Adrenal gland (tissue), 12 donors: Measurements from ENCODE around the gene CLEC4E. TPM values are rescaled to one million over a fixed set of nuclear protein-coding genes. Genes with fewer than 3 reads are reported as not detected.

Experiments
- DNase-seq, 7 donors: peaks; one replicate each; pipeline ENCODE4 v3.0.0-alpha.2; 2019 to 2020
- H3K27ac ChIP-seq, 5 donors: fragments of 200-600 bp; sonication (generic) in 4 of 5; 1 replicate in 3 of 5; 2 replicates in 2 of 5; pipeline versions ENCODE4 v1.5.1 to v1.8.0; 2016 to 2020; ENCODE audit warnings: mild to moderate bottlenecking in 1 of 5
- H3K27me3 ChIP-seq: fragments of 200-600 bp; 2 replicates; pipeline ENCODE4 v1.8.0; 2021
- H3K36me3 ChIP-seq, 2 donors: fragments of 200-600 bp; replicated peaks in 1 of 2; 1 replicate in 1 of 2; 2 replicates in 1 of 2; pipeline versions ENCODE4 v1.5.1 to v1.8.0; 2018 to 2022
- H3K4me1 ChIP-seq, 2 donors: fragments of 200-600 bp; replicated peaks in 1 of 2; 1 replicate in 1 of 2; 2 replicates in 1 of 2; pipeline versions ENCODE4 v1.5.1 to v1.8.0; 2018 to 2021
- H3K4me3 ChIP-seq, 4 donors: fragments of 200-600 bp; sonication (generic) in 3 of 4; one replicate each; pipeline ENCODE4 v1.5.1; 2016 to 2018
- H3K9me3 ChIP-seq, 3 donors: fragments of 200-600 bp; sonication (generic) in 1 of 3; replicated peaks in 1 of 3; 1 replicate in 2 of 3; 2 replicates in 1 of 3; pipeline versions ENCODE4 v1.5.1 to v1.8.0; 2016 to 2021
- CTCF ChIP-seq, 6 experiments: fragments of 450-650 bp in 4 of 6; fragments of 200-600 bp in 2 of 6; sonication (generic) in 1 of 6; IDR thresholded peaks; 1 replicate in 5 of 6; 2 replicates in 1 of 6; pipeline versions ENCODE4 v1.5.1 to v1.8.0; 2016 to 2021; ENCODE audit warnings: antibody characterized with exemption in 6 of 6, mild to moderate bottlenecking in 2 of 6, moderate library complexity in 1 of 6
- POLR2A ChIP-seq, 2 donors: fragments of 450-650 bp; IDR thresholded peaks; one replicate each; pipeline ENCODE4 v1.6.1; 2017; ENCODE audit warnings: antibody characterized with exemption in 2 of 2, mild to moderate bottlenecking in 2 of 2, moderate library complexity in 1 of 2
- WGBS, 4 donors: extraction: QIAGEN DNeasy Blood & Tissue Kit in 2 of 4; methylation state at CpG; one replicate each; pipeline versions ENCODE4 v1.1.5 to v1.1.7; 2013 to 2017; 5-methylcytosine and 5-hydroxymethylcytosine counted together
- intact Hi-C, 2 donors: fragments of 100-400 bp; cut with DNase I; formaldehyde crosslinking; loops; one replicate each; pipeline versions ENCODE4 v1.14.1 to v1.15.0; 2022 to 2023
- polyA plus RNA-seq, 3 donors: library from polyadenylated mRNA; stranded (reverse); fragments of 200-250 nt in 2 of 3; fragments of 350-450 nt in 1 of 3; fragmentation: Illumina TruSeq in 1 of 3; extraction: RNeasy Lipid Tissue Mini Kit (QIAGEN cat#74804) in 1 of 3; gene quantifications; one replicate each; pipeline ENCODE4 v1.2.3, GENCODE V29; 2013 to 2014
- total RNA-seq, 9 donors: library from RNA; depleted of rRNA in 4 of 9; stranded (reverse); fragments of >200 nt in 4 of 9; fragments of 120-200 nt in 1 of 9; fragmentation: NEBNext Ultra II Directional in 1 of 9; extraction: Animal tissue kit (Norgen Biotek cat#: 25700) in 1 of 9; gene quantifications; one replicate each; pipeline versions ENCODE4 v1.1.0 to v1.2.4, GENCODE V29; 2013 to 2023
- donor health status: healthy with polysubstance abuse.
- donor health status: Bipolar disorder and iron deficiency.
- donor health status: DM: yes; HTN: yes; CAD: no.
- donor health status: DM: no; HTN: no; CAD: no.
- donor health status: DM: no; HTN: no; CAD: no.
- donor health status: DM: yes; HTN: yes; CAD: no.

The CLEC4E gene
- total and polyA plus RNA-seq, 12 donors = 0.30 to 6.4 (median 1.5) TPM

- DNase-seq = no peak
- no peaks in the 10 kb centered on the region for H3K27me3 ChIP-seq
- no peak overlapping the region for H3K4me3 ChIP-seq
- TF ChIP-seq CTCF (IDR thresholded peaks at IDR 0.05) = no peak
- TF ChIP-seq POLR2A (IDR thresholded peaks at IDR 0.05) = no peak
- H3K9me3 ChIP-seq = peaks cover 0 to 4% (median 0%) of the 10 kb centered on the region in 3 donors
- 83 to 90% (median 83%) methylated on average over 2 of the region's 2 CpGs for WGBS, 4 donors
- H3K4me1 ChIP-seq = no peaks in the 10 kb centered on the region
- no peaks in the 10 kb centered on the region for H3K36me3 ChIP-seq
- intact Hi-C loops = loop anchor here in 1 of 2 donors (10.0 kb wide), 1 partner anchor 57 kb away; no protein-coding TSS in a partner anchor
- H3K27ac ChIP-seq = no peak overlapping the region
Observed at GRCh38 chr12:8548192-8548591, 7.5 kb upstream of the CLEC4E start.

- no peak for TF ChIP-seq POLR2A (IDR thresholded peaks at IDR 0.05)
- no peak for TF ChIP-seq CTCF (IDR thresholded peaks at IDR 0.05)
- Histone ChIP-seq H3K27ac (no peak overlapping the region), H3K4me3 (no peak overlapping the region), H3K9me3 (peaks cover 0 to 1% (median 0%) of the 10 kb centered on the region in 3 donors), H3K27me3 (no peaks in the 10 kb centered on the region), H3K36me3 (no peaks in the 10 kb centered on the region), H3K4me1 (no peaks in the 10 kb centered on the region)
- WGBS, 4 donors = 33 to 75% (median 68%) methylated on average over 2 of the region's 2 CpGs
- intact Hi-C loops = loop anchor here in 1 of 2 donors (10.0 kb wide), 1 partner anchor 57 kb away; no protein-coding TSS in a partner anchor
- DNase-seq = no peak
Observed at GRCh38 chr12:8547645-8548044, 6.9 kb upstream of the CLEC4E start.

GRCh38 chr12:8546591-8546990 is 5.9 kb upstream of the CLEC4E start:
- no peaks in the 10 kb centered on the region for H3K36me3 ChIP-seq
- no peaks in the 10 kb centered on the region for H3K9me3 ChIP-seq
- no peak overlapping the region for H3K4me3 ChIP-seq
- 59 to 68% (median 65%) methylated on average over 3 of the region's 3 CpGs for WGBS, 4 donors
- no peaks in the 10 kb centered on the region for H3K4me1 ChIP-seq
- intact Hi-C loops = loop anchor here in 1 of 2 donors (10.0 kb wide), 1 partner anchor 58 kb away; no protein-coding TSS in a partner anchor
- DNase-seq = no peak
- H3K27ac ChIP-seq = no peak overlapping the region
- TF ChIP-seq CTCF (IDR thresholded peaks at IDR 0.05) (no peak), POLR2A (IDR thresholded peaks at IDR 0.05) (no peak)
- H3K27me3 ChIP-seq = no peaks in the 10 kb centered on the region

GRCh38 chr12:8544295-8544694 is 3.6 kb upstream of the CLEC4E start:
- intact Hi-C loops = loop anchor here in 1 of 2 donors (10.0 kb wide), 1 partner anchor 61 kb away; no protein-coding TSS in a partner anchor
- no peaks in the 10 kb centered on the region for H3K27me3 ChIP-seq
- H3K27ac ChIP-seq = no peak overlapping the region
- H3K36me3 ChIP-seq = no peaks in the 10 kb centered on the region
- TF ChIP-seq CTCF (IDR thresholded peaks at IDR 0.05) (peak; percentile 74 to 97 (median 81)), POLR2A (IDR thresholded peaks at IDR 0.05) (no peak)
- H3K9me3 ChIP-seq = no peaks in the 10 kb centered on the region
- H3K4me1 ChIP-seq = no peaks in the 10 kb centered on the region
- no peak overlapping the region for H3K4me3 ChIP-seq
- WGBS, 4 donors = 0 to 2% (median 1%) methylated on average over 3 of the region's 3 CpGs
- peak; percentile 49 to 84 (median 73) for DNase-seq
